BJ (cell line): ENCODE results near the gene C4orf36. TPM values are rescaled to one million over a fixed set of nuclear protein-coding genes. Genes with fewer than 3 reads are reported as not detected.

ENCODE experiments used
- CTCF ChIA-PET: fragments of 350-600 bp; formaldehyde crosslinking; extraction: SDS; loops from one replicate; lab custom pipeline; 2021; ENCODE audit warnings: antibody characterized with exemption, inconsistent platforms; lab: Yijun Ruan, JAX
- POLR2A ChIA-PET: fragments of 300-600 bp; sonication (Branson Sonifier 250); formaldehyde crosslinking; extraction: SDS; loops from one replicate; lab custom pipeline; 2021; ENCODE audit warnings: antibody characterized with exemption; lab: Charles Lee
- DNase-seq: peaks from one replicate; pipeline ENCODE4 v3.0.0-alpha.2; 2011; ENCODE audit warnings: low read depth
- H3K27me3 ChIP-seq: 2 replicates; pipeline ENCODE4 v1.6.0; 2011; ENCODE audit warnings: low read length; ENCODE audit not compliant: control insufficient read depth, insufficient read depth
- H3K36me3 ChIP-seq: 2 replicates; pipeline ENCODE4 v1.5.1; 2011; ENCODE audit warnings: low read length; ENCODE audit not compliant: control insufficient read depth, insufficient read depth
- H3K4me3 ChIP-seq: 2 replicates; pipeline ENCODE4 v1.5.1; 2011; ENCODE audit warnings: low read depth, mild to moderate bottlenecking, control low read depth, low read length
- polyA plus RNA-seq: library from polyadenylated mRNA; depleted of rRNA; stranded (reverse); fragments of >200 nt; gene quantifications from 2 replicates; pipeline ENCODE4 v1.2.3, GENCODE V29; 2011
- TF ChIP-seq, protein P1 (sequence below): IDR thresholded peaks from 2 replicates; pipeline ENCODE4 v1.5.1; 2011; ENCODE audit warnings: low read depth, mild to moderate bottlenecking, control low read depth, inconsistent platforms, low read length, moderate library complexity; ENCODE audit not compliant: insufficient read depth

Gene C4orf36
- polyA plus RNA-seq, 1 experiment, result 3.1 TPM

DNA sequence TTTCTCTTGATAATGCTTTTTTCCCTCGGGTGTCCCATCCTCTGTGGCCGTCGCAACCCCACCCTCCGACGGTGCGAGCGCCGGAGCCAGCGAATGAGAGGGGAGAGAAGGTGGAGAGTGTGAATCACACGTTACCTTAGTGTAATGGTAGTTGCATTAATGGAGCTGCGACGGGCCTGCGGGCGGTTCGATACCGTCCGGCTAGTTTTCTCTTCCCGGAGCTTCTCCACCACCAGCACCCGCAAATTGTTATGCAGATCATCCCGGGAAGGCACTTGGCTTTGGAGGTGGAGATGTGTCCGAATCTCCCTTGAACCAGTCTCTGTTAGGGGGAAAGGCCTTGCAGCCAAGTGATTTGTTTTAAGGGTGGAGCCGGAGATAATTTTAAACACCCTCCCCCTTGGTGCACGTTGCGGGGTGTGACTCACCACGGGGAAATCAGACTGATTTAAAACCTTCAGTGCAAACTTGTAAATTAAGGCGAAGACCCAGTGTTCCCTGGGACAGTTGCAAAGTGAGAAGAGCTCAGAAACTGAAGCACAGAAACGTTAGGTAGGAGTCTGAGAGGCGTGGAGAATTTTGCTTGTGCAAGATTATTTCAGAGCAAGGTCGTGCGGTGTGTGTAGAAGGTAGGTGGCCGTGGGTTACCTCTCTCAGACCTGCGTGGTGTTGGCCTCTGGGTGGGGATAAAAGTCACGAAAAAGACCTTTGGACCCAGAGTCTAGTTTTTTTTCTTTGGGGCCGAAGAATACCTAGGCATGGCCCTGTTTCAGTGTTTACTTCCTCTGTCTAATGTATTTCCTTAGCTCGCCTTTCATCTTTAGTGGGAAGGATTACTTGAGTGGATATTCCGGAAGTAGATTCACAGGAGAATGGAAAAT lies 43.9 kb upstream of the C4orf36 start:
- TF ChIP-seq, protein P1, sequence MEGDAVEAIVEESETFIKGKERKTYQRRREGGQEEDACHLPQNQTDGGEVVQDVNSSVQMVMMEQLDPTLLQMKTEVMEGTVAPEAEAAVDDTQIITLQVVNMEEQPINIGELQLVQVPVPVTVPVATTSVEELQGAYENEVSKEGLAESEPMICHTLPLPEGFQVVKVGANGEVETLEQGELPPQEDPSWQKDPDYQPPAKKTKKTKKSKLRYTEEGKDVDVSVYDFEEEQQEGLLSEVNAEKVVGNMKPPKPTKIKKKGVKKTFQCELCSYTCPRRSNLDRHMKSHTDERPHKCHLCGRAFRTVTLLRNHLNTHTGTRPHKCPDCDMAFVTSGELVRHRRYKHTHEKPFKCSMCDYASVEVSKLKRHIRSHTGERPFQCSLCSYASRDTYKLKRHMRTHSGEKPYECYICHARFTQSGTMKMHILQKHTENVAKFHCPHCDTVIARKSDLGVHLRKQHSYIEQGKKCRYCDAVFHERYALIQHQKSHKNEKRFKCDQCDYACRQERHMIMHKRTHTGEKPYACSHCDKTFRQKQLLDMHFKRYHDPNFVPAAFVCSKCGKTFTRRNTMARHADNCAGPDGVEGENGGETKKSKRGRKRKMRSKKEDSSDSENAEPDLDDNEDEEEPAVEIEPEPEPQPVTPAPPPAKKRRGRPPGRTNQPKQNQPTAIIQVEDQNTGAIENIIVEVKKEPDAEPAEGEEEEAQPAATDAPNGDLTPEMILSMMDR, result no peak
- Histone ChIP-seq H3K27me3 (no peaks in the 10 kb centered on the region), H3K4me3 (peak overlapping the region; percentile 96), H3K36me3 (no peaks in the 10 kb centered on the region)
- DNase-seq, result no peak
- ChIA-PET POLR2A (interaction anchor here (0.8 kb wide), 1 partner anchor 25 kb away, joined by 4 read pairs; no protein-coding TSS in a partner anchor), CTCF (interaction anchor here (0.6 to 3.9 kb wide), 4 partner anchors 13 to 440 kb away, joined by 4 to 27 read pairs (median 7); no protein-coding TSS in a partner anchor)

DNA sequence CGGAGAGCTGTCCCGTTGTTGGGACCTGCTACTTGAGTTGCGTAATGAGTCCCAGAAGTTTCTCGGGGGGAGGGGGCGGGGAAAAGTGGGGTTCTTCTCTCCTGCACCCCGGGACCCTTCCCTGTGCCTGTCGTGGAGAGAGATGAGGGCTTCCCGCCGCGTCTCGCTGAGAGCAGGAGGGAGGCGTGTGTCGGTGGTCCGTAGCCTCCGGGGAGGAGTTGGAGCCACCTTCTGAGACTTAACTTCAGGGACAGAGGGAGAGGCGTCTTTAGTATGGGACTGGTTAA lies 43.3 kb upstream of the C4orf36 start:
- ChIA-PET CTCF (interaction anchor here (1.1 to 3.9 kb wide), 4 partner anchors 13 to 440 kb away, joined by 3 to 27 read pairs (median 7); no protein-coding TSS in a partner anchor), POLR2A (no interaction called here)
- TF ChIP-seq, protein P1, result no peak

DNA sequence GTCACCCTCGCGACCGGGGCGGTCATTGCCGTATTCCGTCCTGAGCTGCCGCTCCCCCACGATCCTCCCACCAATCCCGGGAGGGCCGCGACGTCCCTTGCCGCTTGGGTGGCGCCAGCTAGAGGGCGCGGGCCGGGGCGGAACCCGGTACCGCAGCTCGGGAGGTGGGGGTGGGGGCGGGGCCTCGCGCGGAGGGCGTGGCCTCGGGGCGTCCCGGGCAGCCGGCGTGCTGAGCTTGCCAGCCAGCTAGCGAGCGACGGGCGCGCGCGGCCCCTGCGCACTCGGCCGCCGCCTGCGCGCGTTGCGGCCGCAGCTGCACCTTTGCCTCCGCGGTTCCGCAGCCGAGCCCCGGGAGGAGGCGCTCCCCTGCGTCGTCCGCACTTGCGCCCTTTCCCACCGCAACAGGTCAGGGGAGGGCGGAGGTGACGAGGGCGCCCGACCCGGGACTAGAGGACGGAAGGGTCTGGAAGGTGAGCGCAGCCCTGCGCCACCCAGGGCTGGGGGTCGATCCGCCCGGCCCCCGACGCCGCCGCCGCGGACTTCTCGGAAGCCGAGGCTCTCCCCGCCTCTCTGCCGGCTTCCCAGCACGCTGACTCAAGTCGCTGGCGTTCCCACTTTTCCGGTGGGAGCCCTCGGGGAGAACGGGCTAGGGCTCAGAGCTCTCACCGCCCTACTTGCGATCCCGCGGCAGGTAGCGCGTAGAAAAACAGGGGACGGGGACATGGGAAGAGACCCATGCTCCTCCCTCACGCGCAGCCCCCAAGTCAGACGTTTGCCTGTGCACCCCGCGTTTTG lies 42.7 kb upstream of the C4orf36 start, which contains the start of gene AFF1:
Gene AFF1 (plus strand): TSS at position 241 of the 795 bp plus-strand sequence. CDS start 13,523 bp downstream, outside the sequence.
- ChIA-PET CTCF (interaction anchor here (0.5 to 3.9 kb wide), 9 partner anchors 9 to 439 kb away, joined by 3 to 27 read pairs (median 4); no protein-coding TSS in a partner anchor), POLR2A (interaction anchor here (0.5 to 1.1 kb wide), 6 partner anchors 14 to 456 kb away, joined by 3 to 11 read pairs (median 4); no protein-coding TSS in a partner anchor)
- TF ChIP-seq, protein P1, result peak; percentile 40; the same call in 1 of the 2 replicates
- DNase-seq, result no peak
- Histone ChIP-seq H3K27me3 (no peaks in the 10 kb centered on the region), H3K4me3 (peak within 1 kb of the TSS; percentile 96), H3K36me3 (no peaks in the 10 kb centered on the region)

More for the DNA sequence above, 43.3 kb upstream of the C4orf36 start:
- peak overlapping the region; percentile 96 for H3K4me3 ChIP-seq
- no peaks in the 10 kb centered on the region for H3K36me3 ChIP-seq
- no peak for DNase-seq
- no peaks in the 10 kb centered on the region for H3K27me3 ChIP-seq

DNA sequence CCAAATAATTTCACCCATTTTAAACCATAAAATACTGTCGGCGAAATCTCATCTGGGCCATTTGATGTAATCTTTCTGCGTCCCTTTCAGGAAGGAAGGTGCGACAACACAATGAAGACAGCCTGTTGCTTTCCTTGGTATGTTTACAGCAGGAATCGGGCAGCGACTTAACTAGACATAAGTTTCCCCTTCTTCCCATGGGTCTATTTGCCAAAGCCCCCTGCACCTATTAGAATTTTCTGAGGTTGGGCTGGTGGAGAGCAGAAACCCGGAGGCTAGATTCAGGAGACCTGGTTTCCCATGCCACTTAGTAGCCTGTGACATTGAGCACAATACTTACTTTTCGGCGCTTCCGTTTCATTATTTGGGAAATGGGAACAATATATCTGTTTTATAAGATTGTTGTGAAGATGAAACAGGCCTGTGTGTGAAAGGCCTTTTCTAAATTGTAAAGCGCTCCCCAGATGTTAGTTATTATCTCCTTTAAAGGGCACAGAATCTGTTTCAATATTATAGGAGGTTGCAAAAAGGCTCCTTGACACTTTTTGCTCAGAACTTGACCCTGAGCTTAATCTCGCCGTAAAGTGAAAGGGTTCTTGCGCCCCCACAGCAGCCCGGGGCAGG lies 42.0 kb upstream of the C4orf36 start:
- DNase-seq, result no peak
- POLR2A ChIA-PET, result interaction anchor here (0.6 to 1.1 kb wide), 5 partner anchors 13 to 286 kb away, joined by 3 to 7 read pairs (median 3); no protein-coding TSS in a partner anchor
- no peaks in the 10 kb centered on the region for H3K27me3 ChIP-seq
- peak overlapping the region; percentile 96 for H3K4me3 ChIP-seq
- CTCF ChIA-PET, result interaction anchor here (0.5 to 3.9 kb wide), 8 partner anchors 10 to 305 kb away, joined by 3 to 27 read pairs (median 4); no protein-coding TSS in a partner anchor
- TF ChIP-seq, protein P1, result no peak
- no peaks in the 10 kb centered on the region for H3K36me3 ChIP-seq
